ENCODE results near the gene ISX. TPM values are rescaled to one million over a fixed set of nuclear protein-coding genes. Genes with fewer than 3 reads are reported as not detected.
"Not testable (repeated sequence)": the region's sequence is repeated elsewhere in the genome, so short reads cannot be mapped to it uniquely, and the experiment has no call there.

ISX gene
- total and polyA plus RNA-seq, 2 of the 13 experiments (the other 11 are each of a cell fraction or from before 2014, with no cell fraction given), result 1.4 to 1.8 TPM

- no TSS peak for BruUV-seq (replicated peaks)
- Histone ChIP-seq H3K27ac (ENCODE audit: extremely low read length, insufficient read depth, low read length) (no peak overlapping the region), H2AFZ (ENCODE audit: low read length) (no peak overlapping the region), H3K9ac (ENCODE audit: insufficient read depth, low read depth, low read length) (no peak overlapping the region), H3K27me3 (ENCODE audit: control insufficient read depth in 1 of 2, insufficient read depth in 2 of 2, low read length in 2 of 2) (peaks cover 0 to 4% of the 10 kb centered on the region in 2 experiments; a peak in 1 of 5 replicates), H4K20me1 (ENCODE audit: insufficient read depth, low read length) (no peaks in the 10 kb centered on the region), H3K79me2 (ENCODE audit: insufficient read depth, low read length) (no peaks in the 10 kb centered on the region), H3K36me3 (replicated peaks in 1 of 2; ENCODE audit: control insufficient read depth in 1 of 2, insufficient read depth in 2 of 2, low read length in 2 of 2) (no peaks in the 10 kb centered on the region), H3K4me3 (replicated peaks in 1 of 3; ENCODE audit: insufficient read depth in 1 of 3, low read depth in 2 of 3, low read length in 3 of 3) (no peak overlapping the region), H3K4me1 (ENCODE audit: insufficient read depth, low read length) (peaks cover 12% of the 10 kb centered on the region), H3K9me3 (ENCODE audit: low read length) (no peaks in the 10 kb centered on the region), H3K4me2 (ENCODE audit: low read depth, low read length) (no peak overlapping the region)
- POLR2A ChIA-PET, result no interaction called here
- intact Hi-C loops (cut with micrococcal nuclease; ENCODE audit: unreplicated experiment) (no loop called here), in situ Hi-C loops (cut with HindIII; ENCODE audit: extremely low pct_ligation_motif_present, low pct_unique_long_range_greater_than_20kb) (no loop called here)
- no peak for DNase-seq (ENCODE audit: low spot score)
- ATAC-seq, result no peak
- 61% methylated on average over 12 of the region's 12 CpGs for WGBS (ENCODE audit: low lambda C conversion rate)
- CTCF ChIA-PET (ENCODE audit: low intra/inter-chr PET ratio, low total read pairs), result no interaction called here
- TF ChIP-seq MNT (IDR thresholded peaks at IDR 0.05) (peak; percentile 65), ZNF724P (CRISPR knock-in tag; IDR thresholded peaks at IDR 0.05; ENCODE audit: borderline replicate concordance) (no peak), ATF3 (CRISPR knock-in tag; IDR thresholded peaks at IDR 0.05) (no peak)
- FAIRE-seq, result no peak
Observed at GRCh38 chr22:35046744-35047462, 19.1 kb upstream of the ISX start.

- DNase-seq (ENCODE audit: low spot score); H3K4me3 ChIP-seq (replicated peaks in 1 of 3; ENCODE audit: insufficient read depth in 1 of 3, low read depth in 2 of 3, low read length in 3 of 3); H3K9ac ChIP-seq (ENCODE audit: insufficient read depth, low read depth, low read length); H4K20me1 ChIP-seq (ENCODE audit: insufficient read depth, low read length); FAIRE-seq; ATAC-seq; H3K4me1 ChIP-seq (ENCODE audit: insufficient read depth, low read length); CTCF ChIA-PET (ENCODE audit: low intra/inter-chr PET ratio, low total read pairs); H3K4me2 ChIP-seq (ENCODE audit: low read depth, low read length); POLR2A ChIA-PET; intact Hi-C loops (cut with micrococcal nuclease; ENCODE audit: unreplicated experiment); H3K27me3 ChIP-seq (ENCODE audit: control insufficient read depth in 1 of 2, insufficient read depth in 2 of 2, low read length in 2 of 2); in situ Hi-C loops (cut with HindIII; ENCODE audit: extremely low pct_ligation_motif_present, low pct_unique_long_range_greater_than_20kb); H3K36me3 ChIP-seq (replicated peaks in 1 of 2; ENCODE audit: control insufficient read depth in 1 of 2, insufficient read depth in 2 of 2, low read length in 2 of 2); H3K9me3 ChIP-seq (ENCODE audit: low read length); H3K27ac ChIP-seq (ENCODE audit: extremely low read length, insufficient read depth, low read length); H3K79me2 ChIP-seq (ENCODE audit: insufficient read depth, low read length); BruUV-seq (replicated peaks); H2AFZ ChIP-seq (ENCODE audit: low read length): not testable (repeated sequence)
- 2% methylated on average over 4 of the region's 4 CpGs for WGBS (ENCODE audit: low lambda C conversion rate)
Observed at GRCh38 chr22:35050038-35050437, 15.9 kb upstream of the ISX start.
